GM21515 (cell line): ENCODE measurements around the gene PEAK3.

Experiments
- ATAC-seq: cut with Tn5 transposase; IDR thresholded peaks from one replicate; pipeline ENCODE4 v1.9.1; 2021; ENCODE audit not compliant: unreplicated experiment

The PEAK3 gene

GRCh38 chr19:2273356-2274184 is 8.4 kb downstream of the PEAK3 start:
- no peak for ATAC-seq

- ATAC-seq, result no peak
Measured at GRCh38 chr19:2271234-2272103, 10.5 kb downstream of the PEAK3 start.

GRCh38 chr19:2270423-2271233 is 11.3 kb downstream of the PEAK3 start:
- no peak for ATAC-seq

GRCh38 chr19:2270157-2270422 is 11.9 kb downstream of the PEAK3 start:
- no peak for ATAC-seq

GRCh38 chr19:2269244-2270156 is 12.5 kb downstream of the PEAK3 start:
- ATAC-seq, result peak; percentile 56

- no peak for ATAC-seq
Measured at GRCh38 chr19:2268861-2269243, 13.1 kb downstream of the PEAK3 start.

- ATAC-seq, result no peak
Measured at GRCh38 chr19:2268480-2268830, 13.5 kb downstream of the PEAK3 start.

- ATAC-seq, result no peak
Measured at GRCh38 chr19:2266183-2266993, 15.6 kb downstream of the PEAK3 start.

- no peak for ATAC-seq
Measured at GRCh38 chr19:2261438-2262172, 20.4 kb downstream of the PEAK3 start.

GRCh38 chr19:2260341-2260805 is 21.6 kb downstream of the PEAK3 start:
- no peak for ATAC-seq

- no peak for ATAC-seq
Measured at GRCh38 chr19:2259336-2259735, 22.6 kb downstream of the PEAK3 start.

- no peak for ATAC-seq
Measured at GRCh38 chr19:2255982-2256685, 25.8 kb downstream of the PEAK3 start, which contains the start of gene JSRP1. JSRP1 (minus strand) TSS chr19:2256417; CDS start chr19:2255314, 1,103 bp downstream.

GRCh38 chr19:2255112-2255845 is 26.7 kb downstream of the PEAK3 start:
- ATAC-seq, result no peak

GRCh38 chr19:2254064-2254872 is 27.7 kb downstream of the PEAK3 start:
- no peak for ATAC-seq

GRCh38 chr19:2253106-2254063 is 28.6 kb downstream of the PEAK3 start:
- no peak for ATAC-seq

GRCh38 chr19:2252797-2253105 is 29.2 kb downstream of the PEAK3 start:
- no peak for ATAC-seq
